KMS-11 (cell line): ENCODE measurements around the gene RPUSD4.

ENCODE experiments used
- H2AFZ ChIP-seq: fragments of 200-600 bp; sonication (generic); 2 replicates; pipeline ENCODE4 v1.6.1; 2016; ENCODE audit warnings: antibody characterized with exemption, mixed run types, low read depth
- H3K27ac ChIP-seq: fragments of 200-600 bp; sonication (generic); 2 replicates; pipeline ENCODE4 v1.6.1; 2016; ENCODE audit warnings: mild to moderate bottlenecking, mixed run types
- H3K27me3 ChIP-seq: fragments of 200-600 bp; sonication (generic); 2 replicates; pipeline ENCODE4 v1.6.1; 2017; ENCODE audit warnings: mild to moderate bottlenecking, low read depth, mixed run types, moderate library complexity; ENCODE audit not compliant: insufficient read depth
- H3K36me3 ChIP-seq: fragments of 200-600 bp; sonication (generic); 2 replicates; pipeline ENCODE4 v1.6.1; 2017; ENCODE audit warnings: mild to moderate bottlenecking, mixed run types; ENCODE audit not compliant: insufficient read depth
- H3K4me1 ChIP-seq: fragments of 200-600 bp; sonication (generic); 2 replicates; pipeline ENCODE4 v1.6.1; 2016; ENCODE audit warnings: mild to moderate bottlenecking, low read depth, mixed run types; ENCODE audit not compliant: poor library complexity, severe bottlenecking
- H3K4me2 ChIP-seq: fragments of 200-600 bp; sonication (generic); 2 replicates; pipeline ENCODE4 v1.7.0; 2016; ENCODE audit warnings: mild to moderate bottlenecking, mixed run types
- H3K4me3 ChIP-seq: fragments of 200-600 bp; sonication (generic); IDR thresholded peaks from 2 replicates; pipeline ENCODE4 v1.6.1; 2017; ENCODE audit warnings: low read depth, low read length, mixed read lengths; ENCODE audit not compliant: insufficient read depth
- H3K79me2 ChIP-seq: fragments of 200-600 bp; sonication (generic); 2 replicates; pipeline ENCODE4 v1.6.1; 2016; ENCODE audit warnings: low read depth, mixed run types; ENCODE audit not compliant: insufficient read depth
- H3K9ac ChIP-seq: fragments of 200-600 bp; sonication (generic); 2 replicates; pipeline ENCODE4 v1.6.1; 2016; ENCODE audit warnings: mild to moderate bottlenecking, mixed run types
- H4K20me1 ChIP-seq: fragments of 200-600 bp; sonication (generic); 2 replicates; pipeline ENCODE4 v1.6.1; 2016; ENCODE audit warnings: mild to moderate bottlenecking, mixed run types; ENCODE audit not compliant: insufficient read depth
- CTCF ChIP-seq: fragments of 200-600 bp; sonication (generic); conservative IDR thresholded peaks from 2 replicates; pipeline ENCODE4 v1.6.1; 2017; ENCODE audit warnings: low read depth, mild to moderate bottlenecking, antibody characterized with exemption, low read length, moderate library complexity, mixed read lengths

The RPUSD4 gene

GRCh38 chr11:126232683-126233082 is 21.2 kb upstream of the RPUSD4 start:
- H3K4me3 ChIP-seq: no peak overlapping the region
- H4K20me1 ChIP-seq: no peaks in the 10 kb centered on the region
- no peak for TF ChIP-seq CTCF
- peaks cover 8% of the 10 kb centered on the region for H3K4me1 ChIP-seq
- no peak overlapping the region for H3K4me2 ChIP-seq
- H3K36me3 ChIP-seq: peaks cover 5% of the 10 kb centered on the region; the same call in 1 of the 2 replicates
- H3K27ac ChIP-seq: no peak overlapping the region
- H3K9ac ChIP-seq: no peak overlapping the region
- H3K79me2 ChIP-seq: no peaks in the 10 kb centered on the region
- H2AFZ ChIP-seq: no peak overlapping the region
- no peaks in the 10 kb centered on the region for H3K27me3 ChIP-seq

- H4K20me1 ChIP-seq: no peaks in the 10 kb centered on the region
- no peak overlapping the region for H3K27ac ChIP-seq
- H3K4me3 ChIP-seq: no peak overlapping the region
- no peak overlapping the region for H2AFZ ChIP-seq
- no peak overlapping the region for H3K9ac ChIP-seq
- peaks cover 5% of the 10 kb centered on the region; the same call in 1 of the 2 replicates for H3K36me3 ChIP-seq
- H3K79me2 ChIP-seq: no peaks in the 10 kb centered on the region
- H3K27me3 ChIP-seq: no peaks in the 10 kb centered on the region
- TF ChIP-seq CTCF: no peak
- no peak overlapping the region for H3K4me2 ChIP-seq
- H3K4me1 ChIP-seq: peaks cover 8% of the 10 kb centered on the region
These were observed 20.4 kb upstream of the RPUSD4 start for GRCh38 chr11:126231725-126232459.

GRCh38 chr11:126229858-126230540 is 18.5 kb upstream of the RPUSD4 start:
- TF ChIP-seq CTCF: no peak
- no peaks in the 10 kb centered on the region for H4K20me1 ChIP-seq

GRCh38 chr11:126226334-126227084 is 15.1 kb upstream of the RPUSD4 start:
- no peak overlapping the region for H3K9ac ChIP-seq
- no peak overlapping the region for H3K4me3 ChIP-seq
- TF ChIP-seq CTCF: no peak
- H4K20me1 ChIP-seq: no peaks in the 10 kb centered on the region
- no peak overlapping the region for H3K27ac ChIP-seq
- H3K36me3 ChIP-seq: no peaks in the 10 kb centered on the region
- H2AFZ ChIP-seq: no peak overlapping the region
- H3K4me1 ChIP-seq: peaks cover 8% of the 10 kb centered on the region
- H3K4me2 ChIP-seq: no peak overlapping the region
- H3K79me2 ChIP-seq: peaks cover 12% of the 10 kb centered on the region; the same call in 1 of the 2 replicates
- no peaks in the 10 kb centered on the region for H3K27me3 ChIP-seq

More at GRCh38 chr11:126229858-126230540, 18.5 kb upstream of the RPUSD4 start:
- no peak overlapping the region for H3K27ac ChIP-seq
- no peak overlapping the region for H3K4me3 ChIP-seq
- H3K79me2 ChIP-seq: no peaks in the 10 kb centered on the region
- no peak overlapping the region for H3K9ac ChIP-seq
- no peak overlapping the region for H3K4me2 ChIP-seq
- H3K36me3 ChIP-seq: no peaks in the 10 kb centered on the region
- H3K4me1 ChIP-seq: peaks cover 8% of the 10 kb centered on the region
- no peaks in the 10 kb centered on the region for H3K27me3 ChIP-seq
- no peak overlapping the region for H2AFZ ChIP-seq
